ENCODE data around the gene EFS.
A peak's percentile ranks its signal among the peaks of the same experiment; 100 is the strongest.

EFS gene, protein sequence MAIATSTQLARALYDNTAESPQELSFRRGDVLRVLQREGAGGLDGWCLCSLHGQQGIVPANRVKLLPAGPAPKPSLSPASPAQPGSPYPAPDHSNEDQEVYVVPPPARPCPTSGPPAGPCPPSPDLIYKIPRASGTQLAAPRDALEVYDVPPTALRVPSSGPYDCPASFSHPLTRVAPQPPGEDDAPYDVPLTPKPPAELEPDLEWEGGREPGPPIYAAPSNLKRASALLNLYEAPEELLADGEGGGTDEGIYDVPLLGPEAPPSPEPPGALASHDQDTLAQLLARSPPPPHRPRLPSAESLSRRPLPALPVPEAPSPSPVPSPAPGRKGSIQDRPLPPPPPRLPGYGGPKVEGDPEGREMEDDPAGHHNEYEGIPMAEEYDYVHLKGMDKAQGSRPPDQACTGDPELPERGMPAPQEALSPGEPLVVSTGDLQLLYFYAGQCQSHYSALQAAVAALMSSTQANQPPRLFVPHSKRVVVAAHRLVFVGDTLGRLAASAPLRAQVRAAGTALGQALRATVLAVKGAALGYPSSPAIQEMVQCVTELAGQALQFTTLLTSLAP

DNA sequence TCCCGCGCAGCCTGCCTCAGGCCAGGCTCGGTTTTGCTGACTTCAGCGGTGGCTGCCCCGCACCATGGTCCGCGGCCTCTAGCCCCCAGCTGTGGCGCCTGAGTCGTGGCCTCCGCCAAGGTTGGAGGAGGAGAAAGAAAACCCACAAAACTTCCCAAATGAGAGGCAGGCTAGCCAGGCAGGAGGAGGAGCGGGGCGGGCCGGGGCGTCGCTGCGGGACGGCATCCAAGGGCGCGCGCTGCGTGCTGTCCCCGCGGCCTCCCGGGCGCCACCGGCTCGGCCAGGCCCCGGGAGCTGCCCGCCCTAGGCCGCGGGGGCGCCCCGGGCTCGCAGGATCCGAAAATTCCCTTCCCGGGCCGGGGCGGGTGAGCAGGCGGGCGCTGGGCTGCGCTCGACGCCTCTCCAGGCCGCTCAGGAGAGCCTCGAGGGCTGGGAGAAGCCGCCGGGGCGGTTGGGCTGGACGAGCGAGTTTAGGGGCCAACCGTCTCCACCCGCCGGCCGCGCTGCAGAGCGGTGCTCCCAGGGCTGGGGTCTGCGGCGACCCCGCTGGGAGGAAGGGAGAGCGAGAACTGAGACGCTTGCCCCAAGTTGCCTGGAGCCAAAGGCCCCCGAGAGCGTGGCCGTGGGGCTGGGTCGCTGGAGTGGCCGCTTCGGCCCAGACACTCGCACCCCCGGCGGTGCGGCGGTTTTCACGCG is at the start of gene EFS:
Gene EFS, minus strand, starts transcription at position 137 of the 696 bp plus-strand sequence. CDS start 147 bp downstream, outside the sequence.
- no peak for DNase-seq (ENCODE audit: low read depth)
- H3K4me3 ChIP-seq (ENCODE audit: low read depth, low read length), result peak within 1 kb of the TSS; percentile 70
- TF ChIP-seq, protein P1, sequence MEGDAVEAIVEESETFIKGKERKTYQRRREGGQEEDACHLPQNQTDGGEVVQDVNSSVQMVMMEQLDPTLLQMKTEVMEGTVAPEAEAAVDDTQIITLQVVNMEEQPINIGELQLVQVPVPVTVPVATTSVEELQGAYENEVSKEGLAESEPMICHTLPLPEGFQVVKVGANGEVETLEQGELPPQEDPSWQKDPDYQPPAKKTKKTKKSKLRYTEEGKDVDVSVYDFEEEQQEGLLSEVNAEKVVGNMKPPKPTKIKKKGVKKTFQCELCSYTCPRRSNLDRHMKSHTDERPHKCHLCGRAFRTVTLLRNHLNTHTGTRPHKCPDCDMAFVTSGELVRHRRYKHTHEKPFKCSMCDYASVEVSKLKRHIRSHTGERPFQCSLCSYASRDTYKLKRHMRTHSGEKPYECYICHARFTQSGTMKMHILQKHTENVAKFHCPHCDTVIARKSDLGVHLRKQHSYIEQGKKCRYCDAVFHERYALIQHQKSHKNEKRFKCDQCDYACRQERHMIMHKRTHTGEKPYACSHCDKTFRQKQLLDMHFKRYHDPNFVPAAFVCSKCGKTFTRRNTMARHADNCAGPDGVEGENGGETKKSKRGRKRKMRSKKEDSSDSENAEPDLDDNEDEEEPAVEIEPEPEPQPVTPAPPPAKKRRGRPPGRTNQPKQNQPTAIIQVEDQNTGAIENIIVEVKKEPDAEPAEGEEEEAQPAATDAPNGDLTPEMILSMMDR (IDR thresholded peaks at IDR 0.05; ENCODE audit: control insufficient read depth, extremely low read depth, insufficient read depth), result no peak

- H3K4me3 ChIP-seq (ENCODE audit: low read depth, low read length), result no peak overlapping the region
- TF ChIP-seq, protein P1 (IDR thresholded peaks at IDR 0.05; ENCODE audit: control insufficient read depth, extremely low read depth, insufficient read depth), result no peak
- DNase-seq (ENCODE audit: low read depth), result no peak
These were observed 49.3 kb upstream of the EFS start for GRCh38 chr14:23414254-23414653.

- no peak for DNase-seq (ENCODE audit: low read depth)
- TF ChIP-seq, protein P1 (IDR thresholded peaks at IDR 0.05; ENCODE audit: control insufficient read depth, extremely low read depth, insufficient read depth), result no peak
These were observed 48.7 kb upstream of the EFS start for GRCh38 chr14:23413681-23414080.

DNA sequence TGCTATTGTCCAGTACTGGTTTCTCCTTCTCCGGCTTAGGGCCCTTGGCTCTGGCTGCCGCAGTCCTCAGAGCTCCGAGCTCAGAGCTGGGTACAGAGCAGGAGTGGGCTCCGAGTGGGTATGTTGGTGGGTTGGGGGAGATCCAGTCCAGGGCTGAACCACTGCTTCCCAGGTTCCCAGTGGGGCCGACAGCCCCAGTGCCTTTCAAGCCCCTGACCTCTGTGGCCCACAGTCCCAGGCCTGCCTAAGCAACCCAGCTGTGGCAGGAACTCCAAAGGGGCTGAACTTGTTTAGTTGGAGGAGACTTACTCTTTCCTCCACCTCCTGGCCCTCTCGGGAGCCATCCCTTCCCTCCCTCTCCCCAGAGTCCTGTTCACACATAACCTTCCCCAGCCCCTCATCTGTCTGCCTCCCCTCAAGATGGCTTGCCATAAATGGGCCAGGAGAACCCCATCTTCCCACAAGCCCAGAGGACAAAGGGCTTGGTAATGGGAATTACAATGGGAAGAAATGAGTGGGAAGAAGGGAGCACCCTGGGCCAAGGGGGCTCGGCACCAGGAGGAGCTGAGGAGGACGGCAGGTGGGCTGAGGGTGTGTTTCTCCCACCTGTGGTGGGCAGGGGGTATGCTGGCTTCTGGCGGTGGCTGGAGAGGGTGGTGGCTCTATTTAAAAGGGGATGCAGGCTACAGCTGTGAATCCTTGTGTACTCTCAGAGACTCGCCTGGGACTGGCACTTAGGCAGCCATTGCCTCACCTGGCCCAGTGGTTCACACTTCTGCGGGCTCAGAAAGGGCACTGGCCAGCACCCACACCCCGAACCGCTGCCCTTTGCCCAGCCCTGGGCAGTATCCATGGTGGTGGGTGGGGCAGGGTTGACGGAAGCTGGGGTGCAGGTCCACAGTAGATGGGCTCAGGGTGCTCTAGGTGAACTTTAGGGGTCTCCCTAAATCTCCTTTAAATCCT is 46.9 kb upstream of the EFS start:
- no peak for DNase-seq (ENCODE audit: low read depth)
- TF ChIP-seq, protein P1 (IDR thresholded peaks at IDR 0.05; ENCODE audit: control insufficient read depth, extremely low read depth, insufficient read depth), result no peak
- no peak overlapping the region for H3K4me3 ChIP-seq (ENCODE audit: low read depth, low read length)

More at GRCh38 chr14:23413681-23414080, 48.7 kb upstream of the EFS start:
- no peak overlapping the region for H3K4me3 ChIP-seq (ENCODE audit: low read depth, low read length)

GRCh38 chr14:23409966-23410635 is 45.1 kb upstream of the EFS start:
- H3K4me3 ChIP-seq (ENCODE audit: low read depth, low read length), result no peak overlapping the region
- no peak for DNase-seq (ENCODE audit: low read depth)
- TF ChIP-seq, protein P1 (IDR thresholded peaks at IDR 0.05; ENCODE audit: control insufficient read depth, extremely low read depth, insufficient read depth), result no peak

GRCh38 chr14:23409475-23409874 is 44.5 kb upstream of the EFS start:
- no peak overlapping the region for H3K4me3 ChIP-seq (ENCODE audit: low read depth, low read length)
- TF ChIP-seq, protein P1 (IDR thresholded peaks at IDR 0.05; ENCODE audit: control insufficient read depth, extremely low read depth, insufficient read depth), result no peak
- no peak for DNase-seq (ENCODE audit: low read depth)
